ENCODE measurements around the gene EIF2B4. TPM values are rescaled to one million over a fixed set of nuclear protein-coding genes. Genes with fewer than 3 reads are reported as not detected.

EIF2B4 gene
- total RNA-seq, 1 donor from 2014 or later, result 43.3 TPM

- DNase-seq (ENCODE audit: low read depth) (peak; percentile 88), FAIRE-seq (no peak)
- Histone ChIP-seq H3K79me2 (ENCODE audit: insufficient read depth, low read length) (peaks cover 16% of the 10 kb centered on the region), H3K4me2 (ENCODE audit: low read length) (peak within 1 kb of the TSS; percentile 97), H3K27ac (ENCODE audit: low read depth, low read length) (peak within 1 kb of the TSS; percentile 96), H3K4me1 (ENCODE audit: insufficient read depth, low read length) (peaks cover 26% of the 10 kb centered on the region), H3K9me3 (ENCODE audit: insufficient read depth, low read depth, low read length) (no peaks in the 10 kb centered on the region), H3K27me3 (ENCODE audit: insufficient read depth, low read length) (no peaks in the 10 kb centered on the region), H3K4me3 (ENCODE audit: insufficient read depth, low read depth, low read length) (peak within 1 kb of the TSS; percentile 94), H3K9ac (ENCODE audit: low read length) (peak within 1 kb of the TSS; percentile 99), H4K20me1 (ENCODE audit: insufficient read depth, low read length) (peaks cover 4% of the 10 kb centered on the region), H2AFZ (ENCODE audit: low read depth, low read length) (peak within 1 kb of the TSS; percentile 76), H3K36me3 (ENCODE audit: insufficient read depth, low read length) (peaks cover 12% of the 10 kb centered on the region)
- Mint-ChIP-seq H3K4me3 (ENCODE audit: unreplicated experiment) (peak within 1 kb of the TSS; percentile 92), H3K4me1 (ENCODE audit: low read depth, unreplicated experiment) (peaks cover 16% of the 10 kb centered on the region), H3K36me3 (ENCODE audit: low read depth, unreplicated experiment) (peaks cover 12% of the 10 kb centered on the region), H3K27ac (ENCODE audit: unreplicated experiment) (peak within 1 kb of the TSS; percentile 98), H3K27me3 (ENCODE audit: low read depth, unreplicated experiment) (no peaks in the 10 kb centered on the region), H3K9me3 (ENCODE audit: unreplicated experiment) (no peaks in the 10 kb centered on the region)
- TF ChIP-seq CTCF (IDR thresholded peaks at IDR 0.05; ENCODE audit: insufficient read depth, low read depth, low read length), result no peak
- TF ChIP-seq EZH2 (IDR thresholded peaks at IDR 0.05; ENCODE audit: insufficient read depth, low read length), result no peak
Measured at GRCh38 chr2:27322766-27323595, 47.2 kb downstream of the EIF2B4 start, which contains the start of gene MPV17. Gene MPV17 (minus strand): TSS chr2:27323097. CDS start chr2:27322517, 580 bp downstream.

- Histone ChIP-seq H4K20me1 (ENCODE audit: insufficient read depth, low read length) (peaks cover 10% of the 10 kb centered on the region), H3K9ac (ENCODE audit: low read length) (peak overlapping the region; percentile 99), H2AFZ (ENCODE audit: low read depth, low read length) (peak overlapping the region; percentile 76), H3K27me3 (ENCODE audit: insufficient read depth, low read length) (no peaks in the 10 kb centered on the region), H3K4me1 (ENCODE audit: insufficient read depth, low read length) (peaks cover 26% of the 10 kb centered on the region), H3K4me3 (ENCODE audit: insufficient read depth, low read depth, low read length) (peak overlapping the region; percentile 94), H3K4me2 (ENCODE audit: low read length) (peak overlapping the region; percentile 97), H3K36me3 (ENCODE audit: insufficient read depth, low read length) (peaks cover 10% of the 10 kb centered on the region), H3K79me2 (ENCODE audit: insufficient read depth, low read length) (peaks cover 16% of the 10 kb centered on the region), H3K27ac (ENCODE audit: low read depth, low read length) (peak overlapping the region; percentile 96), H3K9me3 (ENCODE audit: insufficient read depth, low read depth, low read length) (no peaks in the 10 kb centered on the region)
- Mint-ChIP-seq H3K27me3 (ENCODE audit: low read depth, unreplicated experiment) (no peaks in the 10 kb centered on the region), H3K9me3 (ENCODE audit: unreplicated experiment) (no peaks in the 10 kb centered on the region), H3K4me3 (ENCODE audit: unreplicated experiment) (peak overlapping the region; percentile 92), H3K36me3 (ENCODE audit: low read depth, unreplicated experiment) (peaks cover 14% of the 10 kb centered on the region), H3K4me1 (ENCODE audit: low read depth, unreplicated experiment) (peaks cover 16% of the 10 kb centered on the region), H3K27ac (ENCODE audit: unreplicated experiment) (peak overlapping the region; percentile 98)
- DNase-seq (ENCODE audit: low read depth), result no peak
- TF ChIP-seq CTCF (IDR thresholded peaks at IDR 0.05; ENCODE audit: insufficient read depth, low read depth, low read length) (no peak), EZH2 (IDR thresholded peaks at IDR 0.05; ENCODE audit: insufficient read depth, low read length) (no peak)
- no peak for FAIRE-seq
Measured at GRCh38 chr2:27322301-27322765, 47.8 kb downstream of the EIF2B4 start.
